HCT116 (cell line): Measurements from ENCODE around the gene NDOR1. TPM values are rescaled to one million over a fixed set of nuclear protein-coding genes. Genes with fewer than 3 reads are reported as not detected.

ENCODE experiments used
- ATAC-seq: fragments of 200-7000 bp; cut with Tn5 transposase; 2 replicates; pipeline ENCODE4 v1.9.1; 2020; ENCODE audit warnings: mild to moderate bottlenecking, moderate library complexity
- BruUV-seq: library from RNA; stranded (reverse); fragments of 400-500 nt; replicated peaks from 2 replicates; lab custom pipeline; 2021; lab: Mats Ljungman, UMichigan
- CTCF ChIA-PET: fragments of 300-600 bp; sonication (Branson Sonifier 250); formaldehyde crosslinking; loops from one replicate; lab custom pipeline; 2021; ENCODE audit warnings: antibody characterized with exemption; lab: Charles Lee
- POLR2A ChIA-PET: fragments of 300-600, 350-600 bp; sonication (Branson Sonifier 250); formaldehyde crosslinking; loops from one replicate; lab custom pipeline; 2021; ENCODE audit warnings: antibody characterized with exemption; lab: Charles Lee
- RAD21 ChIA-PET, 2 experiments: fragments of 300-600 bp; sonication (Branson Sonifier 250); formaldehyde crosslinking; loops; one replicate each; lab custom pipeline; 2023; ENCODE audit warnings: low total read pairs in 2 of 2; ENCODE audit not compliant: uncharacterized antibody in 2 of 2, unreplicated experiment in 2 of 2, low non-redundant PET in 1 of 2; lab: Charles Lee
- DNase-seq: peaks from one replicate; pipeline ENCODE4 v3.0.0-alpha.2; 2010; ENCODE audit warnings: low read depth, low spot score
- H2AFZ ChIP-seq: fragments of 200-600 bp; shearing (Covaris generic), sonication (generic); 2 replicates; pipeline ENCODE4 v1.6.1; 2017; ENCODE audit warnings: low read depth, mixed run types, mixed read lengths, antibody characterized with exemption, low read length; ENCODE audit not compliant: poor library complexity, severe bottlenecking
- H3K27ac ChIP-seq: 2 replicates; pipeline ENCODE4 v1.5.1; 2012; ENCODE audit warnings: low read depth, low read length
- H3K27me3 ChIP-seq: fragments of 200-600 bp; sonication (generic); 2 replicates; pipeline ENCODE4 v1.6.1; 2016; ENCODE audit warnings: mixed run types, low read length, mixed read lengths; ENCODE audit not compliant: insufficient read depth
- H3K36me3 ChIP-seq, 2 experiments: fragments of 200-500 bp in 1 of 2; fragments of 200-600 bp in 1 of 2; sonication (Bioruptor generic) in 1 of 2; sonication (generic) in 1 of 2; 2 replicates each; pipeline versions ENCODE4 v1.5.1 to v1.6.1; 2014 to 2016; ENCODE audit warnings: low read length in 2 of 2, inconsistent platforms in 1 of 2, mixed read lengths in 1 of 2, mixed run types in 1 of 2; ENCODE audit not compliant: insufficient read depth in 2 of 2, control insufficient read depth in 1 of 2
- H3K4me1 ChIP-seq, 2 experiments: fragments of 200-600 bp in 1 of 2; sonication (generic) in 1 of 2; 2 replicates each; pipeline versions ENCODE4 v1.5.1 to v1.6.1; 2012 to 2017; ENCODE audit warnings: low read length in 2 of 2, inconsistent platforms in 1 of 2, mild to moderate bottlenecking in 1 of 2, mixed read lengths in 1 of 2, mixed run types in 1 of 2, moderate library complexity in 1 of 2; ENCODE audit not compliant: insufficient read depth in 2 of 2, control insufficient read depth in 1 of 2
- H3K4me2 ChIP-seq: fragments of 200-600 bp; sonication (generic); 2 replicates; pipeline ENCODE4 v1.6.1; 2017; ENCODE audit warnings: mixed run types, low read length, mixed read lengths
- H3K4me3 ChIP-seq, 2 experiments: fragments of 200-600 bp in 1 of 2; sonication (generic) in 1 of 2; replicated peaks in 1 of 2; 2 replicates each; pipeline ENCODE4 v1.5.1; 2011 to 2016; ENCODE audit warnings: low read length in 2 of 2, control low read depth in 1 of 2, low read depth in 1 of 2, mild to moderate bottlenecking in 1 of 2, mixed read lengths in 1 of 2, mixed run types in 1 of 2
- H3K79me2 ChIP-seq: fragments of 200-600 bp; sonication (generic); 2 replicates; pipeline ENCODE4 v1.6.1; 2017; ENCODE audit warnings: mild to moderate bottlenecking, mixed run types, low read length, moderate library complexity, mixed read lengths; ENCODE audit not compliant: insufficient read depth
- H3K9ac ChIP-seq: fragments of 200-600 bp; sonication (generic); 2 replicates; pipeline ENCODE4 v1.6.1; 2016; ENCODE audit warnings: low read length, mixed read lengths
- H3K9me2 ChIP-seq: fragments of 200-600 bp; sonication (generic), shearing (Covaris generic); 2 replicates; pipeline ENCODE4 v1.6.1; 2017; ENCODE audit warnings: mixed run types, mild to moderate bottlenecking, moderate library complexity; ENCODE audit not compliant: insufficient read depth
- H3K9me3 ChIP-seq, 2 experiments: fragments of 200-500 bp in 1 of 2; fragments of 200-600 bp in 1 of 2; sonication (Bioruptor generic) in 1 of 2; sonication (generic) in 1 of 2; 2 replicates each; pipeline ENCODE4 v1.6.1; 2014 to 2017; ENCODE audit warnings: low read length in 2 of 2, mixed read lengths in 2 of 2, inconsistent platforms in 1 of 2, low read depth in 1 of 2, mild to moderate bottlenecking in 1 of 2, mixed run types in 1 of 2, moderate library complexity in 1 of 2; ENCODE audit not compliant: control insufficient read depth in 1 of 2, insufficient read depth in 1 of 2
- H4K20me1 ChIP-seq: fragments of 200-600 bp; sonication (generic), shearing (Covaris generic); 2 replicates; pipeline ENCODE4 v1.6.1; 2017; ENCODE audit warnings: mixed run types, mild to moderate bottlenecking, moderate library complexity; ENCODE audit not compliant: insufficient read depth
- EGR1 ChIP-seq: IDR thresholded peaks from 2 replicates; pipeline ENCODE4 v1.6.1; 2012; ENCODE audit warnings: low read depth
- FOSL1 ChIP-seq: IDR thresholded peaks from 2 replicates; pipeline ENCODE4 v1.6.1; 2012; ENCODE audit warnings: low read depth
- JUND ChIP-seq: IDR thresholded peaks from 2 replicates; pipeline ENCODE4 v1.6.1; 2012
- POLR2A ChIP-seq: IDR thresholded peaks from 2 replicates; pipeline ENCODE4 v1.7.0; 2011; ENCODE audit warnings: borderline replicate concordance; ENCODE audit not compliant: insufficient read depth, insufficient read length; ENCODE audit errors: extremely low read depth
- POLR2AphosphoS5 ChIP-seq: IDR thresholded peaks from 2 replicates; pipeline ENCODE4 v1.6.1; 2011; ENCODE audit warnings: mild to moderate bottlenecking, low read depth, low read length, moderate library complexity
- SRF ChIP-seq: IDR thresholded peaks from 2 replicates; pipeline ENCODE4 v1.6.1; 2012; ENCODE audit warnings: low read depth
- TCF7L2 ChIP-seq: IDR thresholded peaks from 2 replicates; pipeline ENCODE4 v1.7.0; 2011; ENCODE audit warnings: borderline replicate concordance, inconsistent platforms; ENCODE audit not compliant: insufficient read depth, insufficient read length; ENCODE audit errors: extremely low read depth
- ZFX ChIP-seq: fragments of 450-650 bp; IDR thresholded peaks from 2 replicates; pipeline ENCODE4 v1.6.1; 2017
- intact Hi-C: fragments of 100-400 bp; cut with micrococcal nuclease; formaldehyde crosslinking; loops from 2 replicates; pipeline ENCODE4 v1.10.0; 2022
- total RNA-seq: library from RNA; stranded (reverse); gene quantifications from one replicate; pipeline ENCODE4 v1.2.1, GENCODE V29; 2021; ENCODE audit not compliant: unreplicated experiment
- TF ChIP-seq, protein P1 (sequence below): IDR thresholded peaks from 2 replicates; pipeline ENCODE4 v1.6.1; 2012

The NDOR1 gene
- total RNA-seq, 1 experiment from 2014 or later: 28.4 TPM

DNA sequence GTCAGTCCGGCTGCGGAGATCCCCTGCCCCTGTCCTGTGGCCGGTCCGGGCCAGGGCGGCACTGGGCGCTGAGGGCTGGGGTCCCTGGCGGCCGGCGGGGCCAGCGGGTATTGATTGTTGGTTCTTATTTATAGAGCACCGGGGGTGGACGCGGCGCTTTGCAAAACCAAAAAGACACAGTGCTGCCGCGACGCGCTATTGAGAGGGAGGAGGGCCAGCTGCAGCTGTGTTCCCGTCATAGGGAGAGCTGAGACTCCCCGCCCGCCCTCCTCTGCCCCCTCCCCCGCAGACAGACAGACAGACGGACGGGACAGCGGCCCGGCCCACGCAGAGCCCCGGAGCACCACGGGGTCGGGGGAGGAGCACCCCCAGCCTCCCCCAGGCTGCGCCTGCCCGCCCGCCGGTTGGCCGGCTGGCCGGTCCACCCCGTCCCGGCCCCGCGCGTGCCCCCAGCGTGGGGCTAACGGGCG, 38.2 kb upstream of the NDOR1 start (continued):
- TF ChIP-seq, protein P1, sequence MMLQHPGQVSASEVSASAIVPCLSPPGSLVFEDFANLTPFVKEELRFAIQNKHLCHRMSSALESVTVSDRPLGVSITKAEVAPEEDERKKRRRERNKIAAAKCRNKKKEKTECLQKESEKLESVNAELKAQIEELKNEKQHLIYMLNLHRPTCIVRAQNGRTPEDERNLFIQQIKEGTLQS: no peak
- no peak for TF ChIP-seq TCF7L2
- TF ChIP-seq EGR1: no peak
- TF ChIP-seq JUND: no peak
- no peak for TF ChIP-seq SRF
- no peak for TF ChIP-seq FOSL1
- TF ChIP-seq, all 23 proteins: peak for 0

DNA sequence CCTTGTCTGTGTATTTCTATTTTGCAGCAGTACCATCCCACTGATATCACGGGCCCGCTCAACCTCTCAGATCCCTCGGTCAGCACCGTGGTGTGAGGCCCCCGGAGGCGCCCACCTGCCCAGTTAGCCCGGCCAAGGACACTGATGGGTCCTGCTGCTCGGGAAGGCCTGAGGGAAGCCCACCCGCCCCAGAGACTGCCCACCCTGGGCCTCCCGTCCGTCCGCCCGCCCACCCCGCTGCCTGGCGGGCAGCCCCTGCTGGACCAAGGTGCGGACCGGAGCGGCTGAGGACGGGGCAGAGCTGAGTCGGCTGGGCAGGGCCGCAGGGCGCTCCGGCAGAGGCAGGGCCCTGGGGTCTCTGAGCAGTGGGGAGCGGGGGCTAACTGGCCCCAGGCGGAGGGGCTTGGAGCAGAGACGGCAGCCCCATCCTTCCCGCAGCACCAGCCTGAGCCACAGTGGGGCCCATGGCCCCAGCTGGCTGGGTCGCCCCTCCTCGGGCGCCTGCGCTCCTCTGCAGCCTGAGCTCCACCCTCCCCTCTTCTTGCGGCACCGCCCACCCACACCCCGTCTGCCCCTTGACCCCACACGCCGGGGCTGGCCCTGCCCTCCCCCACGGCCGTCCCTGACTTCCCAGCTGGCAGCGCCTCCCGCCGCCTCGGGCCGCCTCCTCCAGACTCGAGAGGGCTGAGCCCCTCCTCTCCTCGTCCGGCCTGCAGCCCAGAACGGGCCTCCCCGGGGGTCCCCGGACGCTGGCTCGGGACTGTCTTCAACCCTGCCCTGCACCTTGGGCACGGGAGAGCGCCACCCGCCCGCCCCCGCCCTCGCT, 37.5 kb upstream of the NDOR1 start:
- POLR2A ChIA-PET: interaction anchor here (0.7 to 3.4 kb wide), 4 partner anchors 9 to 98 kb away, joined by 3 to 12 read pairs (median 4); partner anchors contain the start of genes SAPCD2 and SSNA1
- Histone ChIP-seq H3K9ac (peak overlapping the region; percentile 14; the same call in 1 of the 2 replicates), H3K4me2 (peak overlapping the region; percentile 84), H3K9me2 (no peaks in the 10 kb centered on the region), H3K9me3 (no peaks in the 10 kb centered on the region), H2AFZ (no peak overlapping the region), H3K4me3 (peak overlapping the region; percentile 41 to 60; a peak in 3 of 4 replicates), H3K27ac (no peak overlapping the region; the same call in 1 of the 2 replicates), H4K20me1 (no peaks in the 10 kb centered on the region), H3K36me3 (no peaks in the 10 kb centered on the region), H3K79me2 (no peaks in the 10 kb centered on the region), H3K4me1 (peaks cover 18 to 50% of the 10 kb centered on the region in 2 experiments), H3K27me3 (no peaks in the 10 kb centered on the region)
- intact Hi-C loops: no loop called here
- no peak for DNase-seq
- CTCF ChIA-PET: interaction anchor here (0.9 kb wide), 1 partner anchor 21 kb away, joined by 4 read pairs; the partner anchor contains the start of genes ANAPC2 and SSNA1
- peak; percentile 20 for TF ChIP-seq POLR2A
- no peak for TF ChIP-seq ZFX
- TF ChIP-seq POLR2AphosphoS5: peak; percentile 46
- TF ChIP-seq FOSL1: no peak
- peak; percentile 29 for ATAC-seq
- RAD21 ChIA-PET: no interaction called here
- BruUV-seq: no TSS peak
